GM23248 (cell line): ENCODE measurements around the gene STK38.

Experiments used
- EZH2 ChIP-seq: fragments of 200-600 bp; sonication (generic); IDR thresholded peaks from 2 replicates; pipeline ENCODE4 v1.6.1; 2018; ENCODE audit warnings: antibody characterized with exemption, mild to moderate bottlenecking; ENCODE audit not compliant: insufficient read depth, poor library complexity, severe bottlenecking
- EZH2phosphoT487 ChIP-seq: fragments of 200-600 bp; sonication (generic); IDR thresholded peaks from 2 replicates; pipeline ENCODE4 v1.6.1; 2018; ENCODE audit warnings: antibody characterized with exemption, moderate library complexity, mild to moderate bottlenecking, low read depth; ENCODE audit not compliant: insufficient read depth

DNA sequence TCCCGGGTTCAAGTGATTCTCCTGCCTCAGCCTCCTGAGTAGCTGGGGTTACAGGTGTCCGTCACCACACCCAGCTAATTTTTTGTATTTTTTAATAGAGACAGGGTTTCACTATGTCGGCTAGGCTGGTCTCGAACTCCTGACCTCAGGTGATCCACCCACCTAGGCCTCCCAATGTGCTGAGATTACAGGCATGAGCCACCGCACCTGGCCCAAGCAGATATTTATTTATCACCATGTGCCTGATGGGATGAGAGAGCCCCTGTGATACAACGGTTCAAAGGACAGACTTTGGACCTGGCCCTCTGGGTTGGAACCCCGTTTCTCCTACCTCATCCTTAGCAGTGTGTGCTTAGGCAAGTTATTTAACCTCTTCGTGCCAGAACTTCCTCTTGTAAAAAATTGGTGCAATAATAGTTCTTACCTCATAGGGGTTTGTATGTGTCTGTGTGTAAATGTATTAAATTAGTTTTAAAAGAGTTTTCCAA lies 19.2 kb upstream of the STK38 start:
- no peak for TF ChIP-seq EZH2
- no peak for TF ChIP-seq EZH2phosphoT487
